Measurements from ENCODE around the gene ARL6. TPM values are rescaled to one million over a fixed set of nuclear protein-coding genes. Genes with fewer than 3 reads are reported as not detected.

Gene ARL6
- total and polyA plus RNA-seq, 2 of the 8 experiments (the other 6 are each of a cell fraction or from before 2014, with no cell fraction given), result 1.8 to 12.0 TPM

DNA sequence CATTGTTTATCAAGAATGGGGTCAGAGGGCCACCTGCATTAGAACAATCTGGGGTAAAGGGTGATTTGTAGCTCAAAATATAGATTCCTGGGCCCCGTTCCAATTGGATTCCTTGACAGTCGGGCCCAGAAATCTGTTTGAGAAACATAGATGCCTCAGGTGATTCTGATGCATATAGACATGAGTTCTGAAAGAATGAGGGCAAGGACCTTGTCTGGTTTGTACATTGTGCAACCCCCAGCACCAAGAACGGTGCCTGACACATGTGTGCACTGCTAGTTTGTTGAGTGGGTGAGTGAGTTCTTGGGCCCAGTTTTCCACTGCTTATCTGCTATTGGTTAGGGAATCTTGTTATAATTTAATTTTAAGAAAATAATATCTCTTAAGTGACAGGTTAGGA, 73.8 kb downstream of the ARL6 start:
- no peak for TF ChIP-seq NANOG (IDR thresholded peaks at IDR 0.05; ENCODE audit: insufficient read depth, low read depth, low read length, poor library complexity, severe bottlenecking)
- TF ChIP-seq ZNF274 (IDR thresholded peaks at IDR 0.05; ENCODE audit: borderline replicate concordance, extremely low read depth, low read length), result no peak
- no peak for TF ChIP-seq BACH1 (IDR thresholded peaks at IDR 0.05; ENCODE audit: low read length)
- TF ChIP-seq CTBP2 (IDR thresholded peaks at IDR 0.05; ENCODE audit: borderline replicate concordance, insufficient read depth, insufficient read length, low read length), result no peak
- TF ChIP-seq RFX5 (IDR thresholded peaks at IDR 0.05; ENCODE audit: borderline replicate concordance, low read depth, low read length), result no peak
- TF ChIP-seq, protein P1, sequence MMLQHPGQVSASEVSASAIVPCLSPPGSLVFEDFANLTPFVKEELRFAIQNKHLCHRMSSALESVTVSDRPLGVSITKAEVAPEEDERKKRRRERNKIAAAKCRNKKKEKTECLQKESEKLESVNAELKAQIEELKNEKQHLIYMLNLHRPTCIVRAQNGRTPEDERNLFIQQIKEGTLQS (IDR thresholded peaks at IDR 0.05; ENCODE audit: insufficient read depth, low read depth, low read length), result no peak
- TF ChIP-seq YY1 (IDR thresholded peaks at IDR 0.05; ENCODE audit: low read depth, low read length), result no peak
- no peak for TF ChIP-seq EP300 (IDR thresholded peaks at IDR 0.05; ENCODE audit: borderline replicate concordance in 1 of 2, low read depth in 2 of 2, low read length in 2 of 2)
- Histone ChIP-seq H3K27me3 (replicated peaks in 1 of 4; ENCODE audit: control insufficient read depth in 3 of 4, extremely low read depth in 1 of 4, insufficient read depth in 3 of 4, low read length in 3 of 4) (no peaks in the 10 kb centered on the region), H3K4me1 (replicated peaks in 1 of 4; ENCODE audit: control insufficient read depth in 3 of 4, insufficient read depth in 4 of 4, low read length in 3 of 4) (no peaks in the 10 kb centered on the region), H3K56ac (replicated peaks; ENCODE audit: insufficient read length, low read depth, low read length) (no peak overlapping the region), H2BK120ac (replicated peaks; ENCODE audit: low read depth, low read length) (no peak overlapping the region), H4K8ac (ENCODE audit: extremely low read depth, insufficient read depth, low read length) (no peak overlapping the region), H2AFZ (ENCODE audit: low read length) (no peak overlapping the region), H4K20me1 (replicated peaks in 1 of 2; ENCODE audit: control insufficient read depth in 1 of 2, insufficient read depth in 2 of 2, low read length in 2 of 2) (no peaks in the 10 kb centered on the region), H3K9me3 (ENCODE audit: insufficient read depth in 2 of 2, low read depth in 1 of 2, low read length in 1 of 2) (no peaks in the 10 kb centered on the region), H3K9ac (replicated peaks in 1 of 4; ENCODE audit: extremely low read depth in 1 of 4, low read depth in 3 of 4, low read length in 3 of 4) (no peak overlapping the region), H4K91ac (replicated peaks; ENCODE audit: insufficient read length, low read length) (no peak overlapping the region), H3K23me2 (ENCODE audit: low read depth, low read length) (no peaks in the 10 kb centered on the region), H2AK5ac (ENCODE audit: low read depth, low read length) (no peak overlapping the region), H3K14ac (ENCODE audit: insufficient read length) (no peak overlapping the region), H3K27ac (ENCODE audit: low read depth, low read length) (no peak overlapping the region), H2BK20ac (ENCODE audit: low read length) (no peak overlapping the region), H3K4ac (replicated peaks; ENCODE audit: insufficient read length, low read depth, low read length) (no peak overlapping the region), H3K23ac (ENCODE audit: insufficient read length) (no peak overlapping the region), H3K36me3 (ENCODE audit: control insufficient read depth in 2 of 4, insufficient read depth in 4 of 4, low read length in 3 of 4) (no peaks in the 10 kb centered on the region), H2BK12ac (ENCODE audit: low read depth, low read length) (no peak overlapping the region), H4K5ac (ENCODE audit: insufficient read length, low read depth, low read length) (no peak overlapping the region), H3K4me2 (ENCODE audit: insufficient read depth in 1 of 2, low read depth in 2 of 2, low read length in 2 of 2) (no peak overlapping the region), H3K79me1 (ENCODE audit: low read depth, low read length) (no peaks in the 10 kb centered on the region; the same call in 1 of the 2 replicates), H3K4me3 (ENCODE audit: extremely low read depth in 1 of 4, insufficient read depth in 2 of 4, low read depth in 3 of 4, low read length in 4 of 4) (no peak overlapping the region), H3K18ac (ENCODE audit: extremely low read depth, low read length) (no peak overlapping the region), H2BK5ac (ENCODE audit: low read depth, low read length) (no peak overlapping the region), H2BK15ac (ENCODE audit: low read length) (no peak overlapping the region), H3K79me2 (ENCODE audit: control insufficient read depth in 1 of 2, insufficient read depth in 2 of 2, low read length in 2 of 2) (no peaks in the 10 kb centered on the region)
- FAIRE-seq, result no peak
- ChIA-PET CTCF (ENCODE audit: partially characterized antibody) (interaction anchor here (0.8 to 1.8 kb wide), 4 partner anchors 9 to 94 kb away, joined by 3 to 11 read pairs (median 3); partner anchors contain the start of gene CRYBG3), POLR2A (ENCODE audit: partially characterized antibody) (interaction anchor here (0.9 kb wide), 1 partner anchor 9 kb away, joined by 3 read pairs; no protein-coding TSS in a partner anchor)
- WGBS, 2 experiments (ENCODE audit: extremely low coverage in 1 of 2, insufficient coverage in 1 of 2, insufficient read length in 1 of 2, insufficient replicate concordance in 2 of 2, low coverage in 1 of 2, low lambda C conversion rate in 2 of 2, missing lambda C conversion rate in 1 of 2), result 89% methylated on average over 3 of the region's 3 CpGs; no CpG with 5 or more reads in 1 of the 2 experiments
- no peak for DNase-seq (ENCODE audit: low read depth in 1 of 2, low spot score in 2 of 2)

Data from H1 (cell line).